Measurements from ENCODE around the gene B3GAT3.
"Not testable (repeated sequence)": the region's sequence is repeated elsewhere in the genome, so short reads cannot be mapped to it uniquely, and the experiment has no call there.

The B3GAT3 gene

GRCh38 chr11:62621567-62622470 is at the start of gene B3GAT3:
Gene B3GAT3, minus strand, starts transcription at chr11:62621986. Its CDS starts 39 bp downstream, at chr11:62621947.
- peak; percentile 96 for DNase-seq

DNA sequence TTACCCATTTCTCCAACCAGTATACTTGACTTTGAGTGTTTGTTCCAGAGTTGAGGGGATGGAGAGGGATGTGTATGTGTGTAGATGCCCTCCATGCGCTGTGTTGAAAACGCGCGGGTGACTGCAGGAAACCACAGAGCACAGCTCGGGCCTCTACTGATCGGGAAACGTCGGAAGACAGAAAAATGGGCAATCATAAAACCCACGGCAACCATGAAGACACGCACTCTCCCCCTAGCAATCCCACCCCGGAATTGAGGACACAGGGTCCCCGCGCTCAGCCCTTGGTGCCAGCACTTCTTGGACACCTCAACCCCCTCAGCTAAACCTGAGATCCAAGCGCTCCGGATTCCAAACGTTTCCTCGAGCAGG is 49.4 kb upstream of the B3GAT3 start:
- no peak for DNase-seq

GRCh38 chr11:62669420-62670161 is 47.8 kb upstream of the B3GAT3 start:
- DNase-seq = no peak

DNA sequence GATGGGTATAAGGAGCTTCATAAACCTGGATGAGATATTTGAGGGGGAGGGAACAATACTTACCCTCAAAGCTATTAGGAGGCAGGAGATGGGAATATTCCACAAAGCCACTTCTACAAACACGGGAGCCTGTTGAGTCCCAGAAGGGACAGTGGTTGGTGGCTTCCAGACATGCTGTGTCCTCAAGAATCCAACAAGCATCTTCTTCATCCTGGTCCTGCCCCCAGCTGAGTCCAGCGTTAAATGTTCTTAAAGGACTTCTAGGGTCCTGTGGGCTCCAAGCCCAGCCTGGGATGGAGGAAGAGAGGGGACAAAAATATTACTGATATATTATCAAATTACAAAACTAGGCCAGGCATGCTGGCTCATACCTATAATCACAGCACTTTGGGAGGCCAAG is 45.7 kb upstream of the B3GAT3 start:
- no peak for DNase-seq

DNA sequence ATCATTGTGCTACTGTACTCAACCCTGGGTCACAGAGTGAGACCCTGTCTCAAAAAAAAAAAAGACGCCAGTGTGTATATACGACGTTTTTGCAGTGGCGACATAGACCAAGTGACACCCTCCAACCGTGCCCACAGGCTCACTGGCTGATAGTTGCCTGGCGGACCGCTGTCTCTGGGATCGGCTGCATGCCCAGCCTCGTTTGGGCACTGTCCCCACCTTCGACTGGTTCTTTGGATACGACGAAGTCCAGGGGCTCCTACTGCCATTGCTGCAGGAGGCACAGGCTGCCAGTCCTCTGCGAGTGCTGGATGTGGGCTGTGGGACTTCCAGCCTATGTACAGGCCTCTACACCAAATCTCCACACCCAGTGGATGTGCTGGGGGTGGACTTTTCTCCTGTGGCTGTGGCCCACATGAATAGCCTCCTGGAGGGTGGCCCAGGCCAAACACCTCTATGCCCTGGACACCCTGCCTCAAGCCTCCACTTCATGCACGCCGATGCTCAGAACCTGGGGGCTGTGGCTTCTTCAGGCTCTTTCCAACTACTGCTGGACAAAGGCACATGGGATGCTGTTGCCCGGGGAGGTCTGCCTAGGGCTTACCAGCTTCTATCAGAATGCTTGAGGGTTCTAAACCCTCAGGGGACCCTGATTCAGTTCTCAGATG is 44.6 kb upstream of the B3GAT3 start:
- no peak for DNase-seq

- peak; percentile 71 for DNase-seq
Measured at GRCh38 chr11:62665599-62666258, 43.9 kb upstream of the B3GAT3 start.

GRCh38 chr11:62665075-62665598 is 43.4 kb upstream of the B3GAT3 start, which contains the start of the genes C11orf98 and CSKMT:
Gene C11orf98, minus strand, starts transcription at chr11:62665210. Its CDS starts 41 bp downstream, at chr11:62665169.
Gene CSKMT, plus strand, starts transcription at chr11:62665312. Its CDS starts 568 bp downstream, at chr11:62665880.
- DNase-seq = peak; percentile 96

DNA sequence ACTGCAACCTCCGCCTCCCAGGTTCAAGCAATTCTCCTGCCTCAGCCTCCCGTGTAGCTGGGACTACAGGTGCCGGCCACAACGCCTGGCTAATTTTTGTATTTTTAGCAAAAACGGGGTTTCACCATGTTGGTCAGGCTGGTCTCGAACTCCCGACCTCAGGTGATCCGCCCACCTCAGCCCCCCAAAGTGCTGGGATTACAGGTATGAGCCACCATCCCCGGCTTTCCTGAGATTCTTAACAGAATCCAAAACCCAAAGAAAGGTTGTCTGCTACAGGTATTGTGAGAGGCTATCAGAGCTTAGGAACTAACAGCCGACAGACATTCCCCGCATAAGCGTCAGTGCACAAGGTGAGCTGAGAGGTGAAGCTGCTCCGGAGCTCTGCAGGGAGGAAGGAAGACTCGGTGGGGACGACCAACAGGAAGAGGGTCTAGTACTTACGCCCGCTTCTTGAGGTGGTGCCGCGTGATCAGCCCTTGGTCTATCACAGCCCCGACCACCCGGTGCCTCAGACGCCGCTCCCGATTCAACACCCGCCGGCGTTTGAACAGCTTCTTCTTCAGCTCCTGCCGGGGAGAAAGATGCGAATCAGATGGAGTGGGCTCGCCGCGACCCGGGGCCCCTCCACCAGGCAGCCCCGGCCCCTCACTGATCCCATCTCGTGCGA is 42.8 kb upstream of the B3GAT3 start:
- peak; percentile 63 for DNase-seq

- no peak for DNase-seq
Measured at GRCh38 chr11:62656796-62657429, 35.1 kb upstream of the B3GAT3 start.

- no peak for DNase-seq
Measured at GRCh38 chr11:62654297-62654696, 32.5 kb upstream of the B3GAT3 start.

GRCh38 chr11:62652161-62653006 is 30.6 kb upstream of the B3GAT3 start:
- no peak for DNase-seq

DNA sequence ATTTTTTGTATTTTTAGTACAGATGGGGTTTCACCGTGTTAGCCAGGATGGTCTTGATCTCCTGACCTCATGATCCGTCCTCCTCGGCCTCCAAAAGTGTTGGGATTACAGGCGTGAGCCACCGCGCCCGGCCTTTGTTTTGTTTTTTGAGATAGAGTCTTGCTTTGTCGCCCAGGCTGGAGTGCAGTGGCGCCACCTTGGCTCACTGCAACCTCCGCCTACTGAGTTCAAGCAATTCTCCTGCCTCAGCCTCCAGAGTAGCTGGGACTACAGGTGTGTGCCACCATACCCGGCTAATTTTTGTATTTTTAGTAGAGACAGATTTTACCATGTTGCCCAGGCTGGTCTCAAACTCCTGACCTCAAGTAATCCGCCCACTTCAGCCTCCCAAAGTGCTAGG is 28.5 kb upstream of the B3GAT3 start:
- DNase-seq = not testable (repeated sequence)

- no peak for DNase-seq
Measured at GRCh38 chr11:62649486-62649885, 27.7 kb upstream of the B3GAT3 start.

GRCh38 chr11:62648967-62649364 is 27.2 kb upstream of the B3GAT3 start:
- DNase-seq = no peak

DNA sequence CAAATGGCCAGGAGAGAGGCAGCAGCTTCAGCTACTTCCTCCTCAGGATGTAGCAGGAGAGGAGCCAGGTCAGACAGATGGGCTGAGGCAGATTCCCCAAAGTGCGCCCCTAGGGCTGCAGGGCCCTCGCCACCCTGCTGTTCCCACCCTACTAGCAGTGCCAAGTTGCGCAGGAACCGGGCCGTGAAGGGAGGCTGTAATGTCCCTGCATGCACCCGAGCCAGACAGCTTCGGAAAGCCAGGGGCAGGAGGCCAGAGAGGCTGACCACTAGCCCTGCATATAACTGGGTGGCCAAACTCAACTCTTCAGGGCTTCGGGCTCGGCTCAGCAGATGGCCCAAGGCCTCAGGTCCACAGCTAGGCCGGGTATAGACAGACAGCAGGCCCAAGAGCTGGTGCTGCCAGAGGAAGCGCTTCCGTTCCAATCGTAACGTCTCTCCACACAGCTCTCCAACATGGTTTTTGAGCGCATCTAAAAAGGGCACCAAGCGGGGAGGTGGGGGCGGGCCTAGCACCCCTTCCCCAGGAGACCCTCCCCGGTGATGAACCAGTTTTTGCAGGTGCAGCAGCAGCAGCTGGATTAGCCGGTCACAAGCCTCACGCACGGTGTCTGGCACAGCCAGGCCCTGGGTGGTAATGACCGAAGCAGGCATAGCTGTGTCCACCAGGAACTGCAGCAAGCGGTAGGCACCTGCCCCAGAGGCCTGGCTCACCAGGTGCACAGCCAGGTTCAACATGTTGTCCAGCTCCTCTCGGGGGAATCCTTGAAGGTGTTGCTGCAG is 26.6 kb upstream of the B3GAT3 start:
- DNase-seq = no peak

DNA sequence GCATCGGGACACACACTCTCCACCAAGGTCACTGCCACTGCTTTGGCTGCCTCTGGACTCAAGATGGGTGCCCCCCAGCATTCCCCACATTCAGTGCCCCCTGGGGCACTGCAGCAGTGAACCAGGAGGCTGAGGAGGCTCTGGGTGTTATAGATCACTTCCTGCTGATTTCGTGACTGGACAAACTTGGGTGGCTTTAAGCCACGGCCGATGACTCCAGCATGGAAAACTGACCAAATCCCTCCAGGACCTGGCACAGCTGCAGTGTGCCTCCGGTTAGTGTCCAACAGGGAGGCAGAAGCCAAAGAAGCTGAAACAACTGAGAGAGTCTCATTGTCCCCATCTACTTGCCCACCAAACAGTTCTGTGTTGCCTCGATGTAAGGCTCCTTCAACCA is 25.8 kb upstream of the B3GAT3 start:
- no peak for DNase-seq

DNA sequence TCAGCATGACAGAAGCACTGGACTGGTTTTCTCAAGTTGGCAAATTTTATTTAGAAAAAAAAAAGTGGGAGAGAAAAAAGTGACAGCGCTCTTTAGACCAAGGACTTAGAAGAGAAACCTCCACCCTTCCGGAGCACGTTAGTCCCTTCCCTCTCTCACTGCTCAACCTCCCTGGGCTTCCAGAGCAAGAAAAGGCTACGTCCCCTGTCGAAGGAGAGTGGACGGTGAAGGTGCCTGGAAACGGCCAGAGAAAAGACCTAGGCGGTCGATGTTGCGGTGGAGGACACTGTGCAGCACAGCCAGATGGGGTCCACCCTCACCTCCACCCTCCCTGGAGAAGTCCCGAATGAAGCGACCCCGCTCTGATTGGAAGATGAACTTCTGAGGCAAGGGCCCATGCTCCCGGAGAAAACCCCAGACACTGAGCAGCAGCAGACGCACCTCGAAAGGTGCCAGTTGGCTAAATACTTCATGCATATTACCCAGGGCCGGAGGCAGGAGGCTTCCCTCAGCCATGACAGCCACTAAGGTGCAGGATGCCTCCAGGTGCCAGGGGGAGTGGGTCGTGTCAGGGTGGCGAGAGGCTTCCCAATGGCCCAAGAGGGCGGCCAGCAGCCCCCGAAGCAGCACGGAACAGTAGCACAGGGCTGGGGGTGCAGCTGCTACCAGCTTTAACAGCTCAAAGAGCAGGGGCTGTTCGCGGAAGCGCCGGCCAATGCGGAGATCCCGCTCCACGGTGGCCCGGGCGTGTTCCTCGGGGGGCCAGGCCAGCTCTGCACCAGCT is 25.2 kb upstream of the B3GAT3 start:
- DNase-seq = no peak

DNA sequence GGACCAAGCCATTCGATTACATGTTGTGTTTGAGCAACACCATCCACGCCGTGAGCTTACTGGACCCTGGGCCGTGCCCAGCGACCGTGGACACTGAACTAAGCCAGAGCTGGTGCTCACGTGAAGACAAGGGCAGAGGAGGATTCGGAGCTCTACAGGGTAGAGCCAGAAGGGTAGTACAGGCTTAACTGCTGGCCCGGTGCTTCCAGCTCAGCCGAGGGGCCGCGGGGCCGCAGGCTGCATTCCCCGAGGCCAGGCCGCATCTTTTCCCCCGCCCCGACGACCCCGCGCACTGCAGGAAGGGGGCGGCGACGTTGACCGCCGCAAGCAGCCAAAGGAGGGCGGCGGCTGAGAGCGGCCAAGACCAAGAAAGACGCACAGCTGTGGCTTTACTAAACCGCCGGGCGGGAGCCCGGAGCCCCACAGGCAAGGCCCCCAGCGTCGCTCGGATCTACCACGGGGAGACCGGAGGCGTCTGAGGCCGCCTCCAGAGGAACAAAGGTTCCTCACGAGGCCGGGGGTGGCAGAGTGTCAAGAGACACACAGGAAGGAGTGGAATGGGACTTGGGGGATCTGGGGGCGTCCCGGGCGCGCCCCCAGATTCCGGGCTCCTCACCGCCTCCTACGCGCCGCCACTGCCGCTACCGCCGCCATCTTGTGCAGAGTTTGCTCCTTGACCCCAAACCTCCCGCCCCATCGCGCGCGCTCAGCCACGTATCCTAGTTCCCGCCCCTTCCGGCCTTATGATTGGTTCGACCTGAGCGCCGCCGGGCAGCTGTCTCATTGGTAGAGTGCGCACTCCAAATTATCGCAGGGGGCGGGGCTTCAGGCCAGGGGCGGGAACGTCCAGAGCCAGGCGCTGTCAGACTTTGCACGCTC is 24.4 kb upstream of the B3GAT3 start, which contains the start of gene GANAB:
TSS of gene GANAB (minus strand) at position 668 of the 879 bp plus-strand sequence. CDS start at position 654, 14 bp downstream.
- peak; percentile 100 for DNase-seq
